Ovary (tissue), 9 donors: ENCODE results near the gene ZSWIM6. TPM values are rescaled to one million over a fixed set of nuclear protein-coding genes. Genes with fewer than 3 reads are reported as not detected.

Experiments used
- DNase-seq, 5 donors: peaks; one replicate each; pipeline ENCODE4 v3.0.0-alpha.2; 2019 to 2020
- H3K27ac ChIP-seq, 2 donors: fragments of 200-600 bp; one replicate each; pipeline versions ENCODE4 v1.5.1 to v1.8.0; 2019 to 2022
- H3K27me3 ChIP-seq: fragments of 200-600 bp; one replicate; pipeline ENCODE4 v1.8.0; 2022
- H3K36me3 ChIP-seq: fragments of 200-600 bp; sonication (generic); one replicate; pipeline ENCODE4 v1.5.1; 2019
- H3K4me1 ChIP-seq: one replicate; pipeline ENCODE4 v1.8.1; 2013; ENCODE audit warnings: mild to moderate bottlenecking, moderate library complexity; ENCODE audit not compliant: insufficient read depth
- H3K4me3 ChIP-seq: fragments of 200-600 bp; sonication (generic); one replicate; pipeline ENCODE4 v1.5.1; 2017
- H3K9me3 ChIP-seq, 2 donors: fragments of 200-600 bp in 1 of 2; sonication (generic) in 1 of 2; one replicate each; pipeline versions ENCODE4 v1.5.1 to v1.8.1; 2013 to 2019; ENCODE audit warnings: mild to moderate bottlenecking in 1 of 2, moderate library complexity in 1 of 2
- EP300 ChIP-seq: sonication (generic); formaldehyde crosslinking; IDR thresholded peaks from one replicate; pipeline ENCODE4 v1.6.1; 2017; ENCODE audit warnings: antibody characterized with exemption
- POLR2A ChIP-seq: fragments of 450-650 bp; IDR thresholded peaks from one replicate; pipeline ENCODE4 v1.6.1; 2017; ENCODE audit warnings: antibody characterized with exemption, mild to moderate bottlenecking, moderate library complexity
- WGBS, 3 donors: extraction: QIAGEN DNeasy Blood & Tissue Kit in 1 of 3; methylation state at CpG; one replicate each; pipeline versions ENCODE4 v1.1.5 to v1.1.7; 2013 to 2017; 5-methylcytosine and 5-hydroxymethylcytosine counted together
- intact Hi-C, 4 donors: fragments of 100-400 bp; cut with DNase I; formaldehyde crosslinking; loops; one replicate each; pipeline versions ENCODE4 v1.11.0 to v1.15.1; 2022 to 2023
- polyA plus RNA-seq, 2 donors: library from polyadenylated mRNA; stranded (reverse); fragments of 200-250 nt in 1 of 2; fragments of 350-450 nt in 1 of 2; fragmentation: Illumina TruSeq in 1 of 2; extraction: RNeasy Lipid Tissue Mini Kit (QIAGEN cat#74804) in 1 of 2; gene quantifications; one replicate each; pipeline ENCODE4 v1.2.3, GENCODE V29; 2013 to 2014
- total RNA-seq, 7 donors: library from RNA; depleted of rRNA in 2 of 7; stranded (reverse); fragments of >200 nt in 2 of 7; fragmentation: NEBNext Ultra II Directional in 3 of 7; extraction: Animal tissue kit (Norgen Biotek cat#: 25700) in 3 of 7; gene quantifications; one replicate each; pipeline versions ENCODE4 v1.1.0 to v1.2.4, GENCODE V29; 2016 to 2023
- TF ChIP-seq, protein P1 (sequence below), 3 donors: fragments of 450-650 bp in 2 of 3; fragments of 200-600 bp in 1 of 3; IDR thresholded peaks; one replicate each; pipeline versions ENCODE4 v1.5.1 to v1.8.0; 2016 to 2022; ENCODE audit warnings: antibody characterized with exemption in 3 of 3, mild to moderate bottlenecking in 1 of 3
- donor health status: DM: no; HTN: no; CAD: no; lungs with moderate emphysema.
- donor health status: DM: no; HTN: no; CAD: no.
- donor health status: Bipolar disorder and iron deficiency.
- donor health status: DM: yes; HTN: yes; CAD: no.
- donor health status: DM: no; HTN: no; CAD: no.
- donor health status: DM: yes; HTN: yes; CAD: no.

Gene ZSWIM6
- total and polyA plus RNA-seq, 9 donors: 4.1 to 15.3 (median 10.6) TPM

DNA sequence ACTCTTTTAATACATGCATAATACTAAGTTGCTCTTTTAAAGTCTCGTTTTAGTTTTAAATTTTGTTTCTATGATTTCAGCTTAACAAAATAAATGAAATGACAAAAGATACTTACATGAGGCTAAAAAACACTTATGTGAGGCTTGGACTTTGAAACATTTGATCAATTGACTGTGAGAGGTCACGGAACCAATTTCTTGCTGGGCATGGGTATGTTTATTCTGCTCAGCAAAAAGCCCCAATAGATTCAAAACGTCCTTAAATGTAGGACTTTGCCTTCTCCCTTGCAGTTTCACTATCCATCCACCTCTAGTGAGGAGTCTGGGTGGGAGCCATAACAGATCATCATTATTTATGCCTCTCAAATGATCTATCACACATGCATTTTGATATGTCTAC, 191.9 kb downstream of the ZSWIM6 start:
- H3K27ac ChIP-seq: no peak overlapping the region

DNA sequence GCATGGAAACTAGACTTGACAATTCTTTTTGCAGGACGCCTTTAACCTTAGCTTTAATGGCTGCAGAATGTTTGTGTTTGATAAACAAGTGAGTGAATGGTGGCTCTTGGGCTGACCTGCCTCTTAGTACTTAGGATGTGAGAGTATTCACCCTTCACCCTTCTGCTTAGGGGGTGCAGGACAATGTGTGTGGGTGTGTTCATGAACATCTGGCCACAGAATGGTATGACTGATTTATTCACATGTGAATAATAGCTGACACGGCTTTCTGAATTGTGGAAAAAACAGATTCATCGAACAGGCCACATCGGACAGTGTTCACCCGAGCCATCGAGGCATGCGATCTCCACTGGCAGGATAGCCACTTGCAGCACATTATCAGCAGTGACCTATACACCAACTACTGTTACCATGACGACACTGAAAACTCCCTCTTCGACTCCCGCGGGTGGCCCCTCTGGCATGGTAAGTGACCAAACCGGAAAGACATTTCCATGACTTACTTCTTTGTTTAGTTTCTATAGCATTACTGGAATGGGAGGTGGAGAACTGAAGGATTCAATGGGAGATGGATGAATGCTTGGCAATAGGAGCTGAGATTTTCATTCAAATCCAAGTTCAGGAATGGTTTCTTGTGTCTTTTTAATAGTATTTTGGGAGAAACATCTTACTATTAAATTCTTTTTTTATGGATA, 193.6 kb downstream of the ZSWIM6 start:
- H3K27ac ChIP-seq: no peak overlapping the region
- WGBS, 3 donors: 92 to 93% (median 92%) methylated on average over 12 of the region's 12 CpGs
- intact Hi-C loops: no loop called here
- no peaks in the 10 kb centered on the region for H3K27me3 ChIP-seq
- H3K4me1 ChIP-seq: no peaks in the 10 kb centered on the region
- H3K36me3 ChIP-seq: no peaks in the 10 kb centered on the region
- H3K9me3 ChIP-seq: no peaks in the 10 kb centered on the region
- TF ChIP-seq EP300: no peak
- TF ChIP-seq, protein P1, sequence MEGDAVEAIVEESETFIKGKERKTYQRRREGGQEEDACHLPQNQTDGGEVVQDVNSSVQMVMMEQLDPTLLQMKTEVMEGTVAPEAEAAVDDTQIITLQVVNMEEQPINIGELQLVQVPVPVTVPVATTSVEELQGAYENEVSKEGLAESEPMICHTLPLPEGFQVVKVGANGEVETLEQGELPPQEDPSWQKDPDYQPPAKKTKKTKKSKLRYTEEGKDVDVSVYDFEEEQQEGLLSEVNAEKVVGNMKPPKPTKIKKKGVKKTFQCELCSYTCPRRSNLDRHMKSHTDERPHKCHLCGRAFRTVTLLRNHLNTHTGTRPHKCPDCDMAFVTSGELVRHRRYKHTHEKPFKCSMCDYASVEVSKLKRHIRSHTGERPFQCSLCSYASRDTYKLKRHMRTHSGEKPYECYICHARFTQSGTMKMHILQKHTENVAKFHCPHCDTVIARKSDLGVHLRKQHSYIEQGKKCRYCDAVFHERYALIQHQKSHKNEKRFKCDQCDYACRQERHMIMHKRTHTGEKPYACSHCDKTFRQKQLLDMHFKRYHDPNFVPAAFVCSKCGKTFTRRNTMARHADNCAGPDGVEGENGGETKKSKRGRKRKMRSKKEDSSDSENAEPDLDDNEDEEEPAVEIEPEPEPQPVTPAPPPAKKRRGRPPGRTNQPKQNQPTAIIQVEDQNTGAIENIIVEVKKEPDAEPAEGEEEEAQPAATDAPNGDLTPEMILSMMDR (IDR thresholded peaks at IDR 0.05): no peak
- no peak for TF ChIP-seq POLR2A
- H3K4me3 ChIP-seq: no peak overlapping the region
- no peak for DNase-seq

More for the DNA sequence above, 191.9 kb downstream of the ZSWIM6 start:
- Histone ChIP-seq H3K4me1 (no peaks in the 10 kb centered on the region), H3K9me3 (no peaks in the 10 kb centered on the region), H3K4me3 (no peak overlapping the region), H3K36me3 (no peaks in the 10 kb centered on the region), H3K27me3 (no peaks in the 10 kb centered on the region)
- TF ChIP-seq EP300 (no peak), POLR2A (no peak)
- TF ChIP-seq, protein P1 (IDR thresholded peaks at IDR 0.05): no peak
- DNase-seq: no peak
- intact Hi-C loops: no loop called here
- 83% methylated on average over 3 of the region's 3 CpGs for WGBS, 3 donors

DNA sequence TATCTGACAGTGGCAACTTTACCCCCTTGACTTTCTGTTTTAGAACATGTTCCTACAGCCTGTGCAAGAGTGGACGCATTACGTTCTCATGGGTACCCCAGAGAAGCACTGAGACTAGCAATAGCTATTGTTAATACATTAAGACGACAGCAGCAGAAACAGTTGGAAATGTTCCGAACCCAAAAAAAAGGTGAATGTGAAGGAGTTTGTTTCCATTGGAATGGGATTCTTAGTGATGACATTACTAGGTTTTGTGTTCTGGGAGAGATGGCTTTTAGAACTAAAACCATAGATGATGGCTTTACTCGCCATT, 194.1 kb downstream of the ZSWIM6 start:
- Histone ChIP-seq H3K9me3 (no peaks in the 10 kb centered on the region), H3K4me3 (no peak overlapping the region), H3K36me3 (no peaks in the 10 kb centered on the region), H3K27ac (no peak overlapping the region), H3K4me1 (no peaks in the 10 kb centered on the region), H3K27me3 (no peaks in the 10 kb centered on the region)
- no peak for DNase-seq
- TF ChIP-seq, protein P1 (IDR thresholded peaks at IDR 0.05): no peak
- no peak for TF ChIP-seq POLR2A
- TF ChIP-seq EP300: no peak
- intact Hi-C loops: no loop called here
- 95 to 97% (median 96%) methylated on average over 5 of the region's 5 CpGs for WGBS, 3 donors

DNA sequence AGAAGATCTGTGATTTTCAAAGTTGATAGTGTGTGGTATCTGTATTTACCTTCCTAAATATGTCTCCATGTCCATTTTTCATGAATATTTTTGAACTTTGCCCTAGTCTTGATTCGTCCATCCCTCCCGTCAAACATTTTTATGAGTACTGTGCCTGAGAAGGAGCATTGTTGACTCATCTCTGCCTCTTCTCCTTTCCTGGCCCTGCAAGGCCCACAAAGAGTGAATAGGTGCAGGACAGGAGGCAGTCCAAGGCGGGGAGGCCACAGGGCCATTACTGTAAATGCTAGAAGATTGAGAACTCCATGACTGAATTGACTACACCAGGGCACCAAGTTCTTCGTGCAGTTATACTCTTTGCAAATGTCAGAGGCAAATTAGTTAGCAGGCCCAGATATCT, 200.9 kb downstream of the ZSWIM6 start:
- 95 to 97% (median 96%) methylated on average over 4 of the region's 4 CpGs for WGBS, 3 donors
- intact Hi-C loops: no loop called here
- no peak overlapping the region for H3K4me3 ChIP-seq
- no peak for TF ChIP-seq EP300
- TF ChIP-seq, protein P1 (IDR thresholded peaks at IDR 0.05): no peak
- no peak for TF ChIP-seq POLR2A
- H3K36me3 ChIP-seq: no peaks in the 10 kb centered on the region
- H3K27me3 ChIP-seq: no peaks in the 10 kb centered on the region
- H3K9me3 ChIP-seq: no peaks in the 10 kb centered on the region
- H3K4me1 ChIP-seq: no peaks in the 10 kb centered on the region
- DNase-seq: no peak
- no peak overlapping the region for H3K27ac ChIP-seq
